AG10803 (cell line): ENCODE results near the gene PAM16.
"Not testable (repeated sequence)": the region's sequence is repeated elsewhere in the genome, so short reads cannot be mapped to it uniquely, and the experiment has no call there.

ENCODE experiments used
- DNase-seq: peaks from one replicate; pipeline ENCODE4 v3.0.0; 2010; ENCODE audit warnings: low read depth
- H3K4me3 ChIP-seq: 2 replicates; pipeline ENCODE4 v1.5.1; 2011; ENCODE audit warnings: mild to moderate bottlenecking, low read length, control low read depth
- CTCF ChIP-seq: conservative IDR thresholded peaks from 2 replicates; pipeline ENCODE4 v1.5.1; 2011; ENCODE audit warnings: mild to moderate bottlenecking, low read length, control low read depth, inconsistent platforms

PAM16 gene

GRCh38 chr16:4336701-4337539 is 14.2 kb downstream of the PAM16 start:
- DNase-seq: no peak
- H3K4me3 ChIP-seq: no peak overlapping the region
- no peak for TF ChIP-seq CTCF

GRCh38 chr16:4334724-4335495 is 16.2 kb downstream of the PAM16 start:
- TF ChIP-seq CTCF: no peak
- no peak for DNase-seq
- no peak overlapping the region for H3K4me3 ChIP-seq

- not testable (repeated sequence) for H3K4me3 ChIP-seq, DNase-seq
Observed at GRCh38 chr16:4333714-4334113, 17.4 kb downstream of the PAM16 start.

- DNase-seq: no peak
- no peak overlapping the region for H3K4me3 ChIP-seq
- no peak for TF ChIP-seq CTCF
Observed at GRCh38 chr16:4333308-4333638, 17.8 kb downstream of the PAM16 start.

- no peak for DNase-seq
- no peak for TF ChIP-seq CTCF
- H3K4me3 ChIP-seq: no peak overlapping the region
Observed at GRCh38 chr16:4332623-4333307, 18.4 kb downstream of the PAM16 start.

- no peak for TF ChIP-seq CTCF
- no peak overlapping the region for H3K4me3 ChIP-seq
- DNase-seq: no peak
Observed at GRCh38 chr16:4332083-4332482, 19.0 kb downstream of the PAM16 start.

- H3K4me3 ChIP-seq: no peak overlapping the region
- DNase-seq: peak; percentile 62
- peak; percentile 92 for TF ChIP-seq CTCF
Observed at GRCh38 chr16:4330277-4330874, 20.7 kb downstream of the PAM16 start.
